GM19239 (cell line): ENCODE results near the gene NANOG.
"Not testable (repeated sequence)": the region's sequence is repeated elsewhere in the genome, so short reads cannot be mapped to it uniquely, and the experiment has no call there.

ENCODE experiments used
- DNase-seq: peaks from one replicate; pipeline ENCODE4 v3.0.0; 2011; ENCODE audit warnings: low spot score; ENCODE audit not compliant: insufficient read length
- FAIRE-seq: peaks from 2 replicates; lab custom pipeline; 2011; peaks lifted over from hg19 to GRCh38; lab: Jason Lieb, UNC

Gene NANOG

DNA sequence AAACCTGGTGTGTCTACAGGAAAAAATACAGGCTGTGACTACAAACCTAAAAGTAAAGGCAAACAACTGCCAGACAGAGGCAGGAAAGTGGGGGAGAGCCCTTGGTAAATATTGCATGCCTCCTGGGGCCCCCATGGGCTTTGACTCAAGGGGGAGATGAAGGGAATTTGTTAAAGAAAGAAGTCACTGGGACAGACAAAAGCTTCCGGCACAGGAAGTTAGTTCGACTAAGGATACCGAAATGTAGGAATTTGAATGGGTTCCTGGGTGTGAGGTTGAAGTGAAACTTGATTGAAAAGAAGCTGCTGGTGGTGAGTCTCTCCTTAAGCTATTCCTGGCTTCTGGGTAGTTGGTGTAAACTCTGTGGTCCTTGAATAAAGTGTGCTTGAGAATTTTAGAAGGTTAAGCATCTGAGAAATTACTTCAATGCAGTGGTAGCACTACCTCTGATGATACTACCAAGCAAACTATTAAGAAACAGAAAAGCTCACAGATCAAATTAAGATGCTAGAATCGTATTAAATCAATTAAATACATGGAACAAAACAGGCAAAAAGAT is 9.6 kb downstream of the NANOG start:
- FAIRE-seq, DNase-seq: not testable (repeated sequence)

GRCh38 chr12:7801460-7801859 is 12.3 kb downstream of the NANOG start:
- no peak for DNase-seq
- no peak for FAIRE-seq

GRCh38 chr12:7806319-7806718 is 17.1 kb downstream of the NANOG start:
- FAIRE-seq, DNase-seq: not testable (repeated sequence)

GRCh38 chr12:7806863-7807487 is 17.8 kb downstream of the NANOG start:
- FAIRE-seq, result peak; percentile 83
- peak; percentile 57 for DNase-seq

DNA sequence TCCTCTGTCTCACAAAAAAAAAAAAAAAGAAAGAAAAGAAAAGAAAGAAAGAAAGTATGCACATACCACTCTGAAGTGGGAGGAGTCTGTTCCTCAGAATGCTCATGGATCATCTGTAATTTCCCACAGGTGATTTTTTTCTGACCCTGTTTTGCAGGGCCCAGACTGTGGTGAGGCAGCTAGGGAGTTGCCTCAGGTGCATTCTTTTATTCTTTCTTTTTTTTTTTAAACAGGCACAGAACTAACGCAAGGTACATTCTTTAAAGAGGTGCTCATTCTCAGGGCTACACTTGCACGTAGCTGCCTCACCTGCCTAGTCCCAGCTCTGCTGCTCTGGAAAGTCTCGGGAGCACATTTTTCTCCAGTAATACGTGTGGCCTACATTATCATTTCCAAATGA is 36.6 kb downstream of the NANOG start:
- not testable (repeated sequence) for DNase-seq, FAIRE-seq

- not testable (repeated sequence) for FAIRE-seq, DNase-seq
Observed at GRCh38 chr12:7829737-7830136, 40.5 kb downstream of the NANOG start.

GRCh38 chr12:7832059-7832696 is 43.0 kb downstream of the NANOG start:
- FAIRE-seq (no peak), DNase-seq (peak; percentile 50)

- not testable (repeated sequence) for FAIRE-seq, DNase-seq
Observed at GRCh38 chr12:7833201-7833600, 44.0 kb downstream of the NANOG start.

GRCh38 chr12:7833831-7834230 is 44.6 kb downstream of the NANOG start:
- FAIRE-seq, result no peak
- no peak for DNase-seq

- no peak for FAIRE-seq
- DNase-seq, result no peak
Observed at GRCh38 chr12:7834701-7835100, 45.5 kb downstream of the NANOG start.

- DNase-seq, result no peak
- no peak for FAIRE-seq
Observed at GRCh38 chr12:7835116-7835515, 45.9 kb downstream of the NANOG start.

- no peak for FAIRE-seq
- DNase-seq, result no peak
Observed at GRCh38 chr12:7835766-7836165, 46.6 kb downstream of the NANOG start.

DNA sequence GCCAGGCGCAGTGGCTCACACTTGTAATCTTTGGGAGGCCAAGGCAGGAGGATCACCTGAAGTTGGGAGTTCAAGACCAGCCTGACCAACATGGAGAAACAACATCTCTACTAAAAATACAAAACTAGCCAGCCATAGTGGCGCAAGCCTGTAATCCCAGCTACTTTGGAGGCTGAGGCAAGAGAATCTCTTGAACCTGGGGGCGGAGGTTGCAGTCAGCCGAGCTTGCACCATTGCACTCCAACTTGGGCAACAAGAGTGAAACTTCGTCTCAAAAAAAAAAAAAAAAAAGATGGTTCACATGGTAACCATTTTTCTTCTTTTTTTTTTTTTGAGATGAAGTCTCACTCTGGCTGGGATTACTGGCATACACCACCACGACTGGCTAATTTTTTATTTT is 48.2 kb downstream of the NANOG start:
- FAIRE-seq (no peak), DNase-seq (no peak)

DNA sequence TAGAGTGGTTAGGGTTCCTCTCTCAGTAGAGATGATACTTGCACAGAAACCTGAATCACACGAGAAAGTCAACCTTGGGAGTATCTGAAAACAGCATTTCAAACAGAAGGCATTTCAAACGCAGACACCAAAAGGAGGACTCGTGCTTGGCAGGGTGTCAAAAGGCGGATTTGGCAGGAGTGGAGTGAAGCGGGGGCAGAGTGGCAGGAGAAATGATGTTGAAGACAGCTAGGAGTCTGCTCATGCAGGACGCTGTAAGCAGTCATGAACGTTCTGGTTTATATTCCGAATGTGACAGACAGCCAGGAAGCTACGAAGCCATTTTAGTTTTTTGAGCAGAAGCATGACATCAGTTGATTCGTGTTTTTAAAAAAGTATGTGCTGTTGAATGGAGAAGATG is 50.0 kb downstream of the NANOG start:
- DNase-seq, result not testable (repeated sequence)

DNA sequence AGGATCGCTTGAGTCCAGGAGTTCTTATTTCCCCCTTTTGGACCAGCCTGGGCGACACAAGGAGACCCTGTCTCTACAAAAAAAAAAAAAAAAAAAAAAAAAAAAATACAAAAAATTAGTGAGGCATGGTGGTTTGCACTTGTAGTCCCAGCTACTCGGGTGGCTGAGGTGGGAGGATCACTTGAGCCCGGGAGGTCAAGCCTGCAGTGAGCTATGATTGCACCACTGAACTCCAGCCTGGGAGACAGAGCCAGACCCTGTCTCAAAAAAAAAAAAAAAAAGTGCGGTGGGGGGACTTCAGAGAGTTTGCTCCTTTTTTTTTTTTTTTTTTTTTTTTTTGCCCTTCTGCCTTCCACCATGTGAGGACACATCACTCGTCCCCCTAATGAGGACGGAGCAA is 50.6 kb downstream of the NANOG start:
- not testable (repeated sequence) for FAIRE-seq, DNase-seq

More for the DNA sequence above, 50.0 kb downstream of the NANOG start:
- FAIRE-seq, result not testable (repeated sequence)

DNA sequence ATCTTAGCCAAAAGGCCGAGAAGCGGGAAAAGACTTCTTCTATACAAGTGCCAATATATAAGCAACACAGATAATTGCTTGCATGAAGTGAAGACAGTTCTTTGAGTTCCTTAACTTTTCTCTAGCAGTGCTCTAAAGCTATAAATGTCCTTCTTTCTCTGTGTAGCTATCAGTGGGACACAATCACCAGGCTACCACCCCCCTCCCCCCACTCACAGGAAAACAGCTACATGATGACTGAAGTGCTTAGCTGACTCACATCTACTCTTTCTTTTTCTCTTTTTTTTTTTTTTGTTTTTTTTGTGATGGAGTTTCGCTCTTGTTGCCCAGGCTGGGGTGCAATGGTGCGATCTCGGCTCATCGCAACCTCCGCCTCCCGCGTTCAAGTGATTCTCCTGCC is 53.2 kb downstream of the NANOG start:
- FAIRE-seq, DNase-seq: not testable (repeated sequence)

- FAIRE-seq, DNase-seq: not testable (repeated sequence)
Observed at GRCh38 chr12:7843149-7843548, 53.9 kb downstream of the NANOG start.

- peak; percentile 98 for FAIRE-seq
Observed at GRCh38 chr12:7843583-7843982, 54.4 kb downstream of the NANOG start.

DNA sequence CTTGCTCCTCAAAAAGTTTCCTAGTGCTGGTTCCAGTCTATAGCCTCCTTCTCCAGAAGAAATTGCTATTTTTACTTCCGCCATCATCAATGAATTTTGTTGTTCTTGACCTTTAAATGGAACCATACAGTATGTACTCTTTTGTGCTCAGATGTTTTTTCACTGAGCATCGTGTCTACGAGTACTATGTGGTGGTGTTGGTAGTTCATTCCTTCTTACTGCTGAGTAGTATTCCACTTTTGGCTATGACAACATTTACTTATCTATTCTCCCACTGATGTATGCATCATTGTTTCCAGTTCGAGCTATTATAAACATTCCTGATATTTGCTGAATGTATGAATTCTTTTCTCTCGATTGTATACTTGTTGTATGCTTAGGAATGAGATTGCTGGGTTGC is 54.9 kb downstream of the NANOG start:
- DNase-seq (no peak), FAIRE-seq (no peak)

More at GRCh38 chr12:7843583-7843982, 54.4 kb downstream of the NANOG start:
- DNase-seq, result not testable (repeated sequence)

- peak; percentile 66 for FAIRE-seq
- not testable (repeated sequence) for DNase-seq
Observed at GRCh38 chr12:7847226-7848097, 58.3 kb downstream of the NANOG start.
